GM12864 (cell line): Measurements from ENCODE around the gene ZDHHC18.
"Not testable (repeated sequence)": the region's sequence is repeated elsewhere in the genome, so short reads cannot be mapped to it uniquely, and the experiment has no call there.

Experiments
- DNase-seq: peaks from one replicate; pipeline ENCODE4 v3.0.0-alpha.2; 2011; ENCODE audit warnings: low read depth
- H3K4me3 ChIP-seq: 2 replicates; pipeline ENCODE4 v1.5.1; 2011; ENCODE audit warnings: mild to moderate bottlenecking, low read depth, low read length, control low read depth
- TF ChIP-seq, protein P1 (sequence below): IDR thresholded peaks from 2 replicates; pipeline ENCODE4 v1.5.1; 2011; ENCODE audit warnings: low read depth, mild to moderate bottlenecking, moderate library complexity, low read length, control low read depth, inconsistent platforms; ENCODE audit errors: missing control alignments

ZDHHC18 gene

DNA sequence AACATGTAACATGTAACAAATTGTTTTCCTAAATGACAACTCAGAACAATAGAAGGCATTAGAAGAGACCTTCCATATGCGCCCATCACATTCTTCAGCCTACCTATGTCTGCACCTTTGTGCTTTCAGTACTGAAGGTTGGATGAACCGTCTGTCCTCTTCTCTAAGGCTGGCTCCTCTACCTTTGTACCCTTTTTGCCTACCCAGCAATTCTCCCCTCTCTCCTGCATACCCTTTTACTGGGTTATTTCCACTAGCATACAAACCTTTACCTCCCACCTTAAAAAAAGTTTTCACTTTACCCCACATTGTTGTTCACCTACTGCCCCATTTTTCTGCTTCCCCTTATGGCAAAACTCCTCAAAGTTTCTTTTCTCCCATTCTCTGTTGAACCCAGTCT lies 33.6 kb upstream of the ZDHHC18 start:
- TF ChIP-seq, protein P1, sequence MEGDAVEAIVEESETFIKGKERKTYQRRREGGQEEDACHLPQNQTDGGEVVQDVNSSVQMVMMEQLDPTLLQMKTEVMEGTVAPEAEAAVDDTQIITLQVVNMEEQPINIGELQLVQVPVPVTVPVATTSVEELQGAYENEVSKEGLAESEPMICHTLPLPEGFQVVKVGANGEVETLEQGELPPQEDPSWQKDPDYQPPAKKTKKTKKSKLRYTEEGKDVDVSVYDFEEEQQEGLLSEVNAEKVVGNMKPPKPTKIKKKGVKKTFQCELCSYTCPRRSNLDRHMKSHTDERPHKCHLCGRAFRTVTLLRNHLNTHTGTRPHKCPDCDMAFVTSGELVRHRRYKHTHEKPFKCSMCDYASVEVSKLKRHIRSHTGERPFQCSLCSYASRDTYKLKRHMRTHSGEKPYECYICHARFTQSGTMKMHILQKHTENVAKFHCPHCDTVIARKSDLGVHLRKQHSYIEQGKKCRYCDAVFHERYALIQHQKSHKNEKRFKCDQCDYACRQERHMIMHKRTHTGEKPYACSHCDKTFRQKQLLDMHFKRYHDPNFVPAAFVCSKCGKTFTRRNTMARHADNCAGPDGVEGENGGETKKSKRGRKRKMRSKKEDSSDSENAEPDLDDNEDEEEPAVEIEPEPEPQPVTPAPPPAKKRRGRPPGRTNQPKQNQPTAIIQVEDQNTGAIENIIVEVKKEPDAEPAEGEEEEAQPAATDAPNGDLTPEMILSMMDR = no peak
- DNase-seq = no peak
- H3K4me3 ChIP-seq = no peak overlapping the region

DNA sequence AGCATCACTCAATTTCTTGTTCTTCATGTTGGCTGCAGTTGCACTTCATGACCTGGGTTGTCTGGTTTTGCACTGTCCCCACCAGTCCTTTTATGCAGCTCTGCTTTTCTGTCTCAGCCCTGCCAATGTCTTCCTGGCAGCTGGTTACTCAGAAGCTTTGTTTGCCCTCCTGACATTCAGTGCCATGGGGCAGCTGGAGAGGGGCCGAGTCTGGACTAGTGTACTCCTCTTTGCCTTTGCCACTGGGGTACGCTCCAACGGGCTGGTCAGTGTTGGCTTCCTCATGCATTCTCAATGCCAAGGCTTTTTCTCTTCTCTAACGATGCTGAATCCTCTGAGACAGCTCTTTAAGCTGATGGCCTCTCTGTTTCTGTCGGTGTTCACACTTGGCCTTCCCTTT lies 32.1 kb upstream of the ZDHHC18 start:
- DNase-seq = no peak
- H3K4me3 ChIP-seq = no peak overlapping the region
- TF ChIP-seq, protein P1 = no peak

DNA sequence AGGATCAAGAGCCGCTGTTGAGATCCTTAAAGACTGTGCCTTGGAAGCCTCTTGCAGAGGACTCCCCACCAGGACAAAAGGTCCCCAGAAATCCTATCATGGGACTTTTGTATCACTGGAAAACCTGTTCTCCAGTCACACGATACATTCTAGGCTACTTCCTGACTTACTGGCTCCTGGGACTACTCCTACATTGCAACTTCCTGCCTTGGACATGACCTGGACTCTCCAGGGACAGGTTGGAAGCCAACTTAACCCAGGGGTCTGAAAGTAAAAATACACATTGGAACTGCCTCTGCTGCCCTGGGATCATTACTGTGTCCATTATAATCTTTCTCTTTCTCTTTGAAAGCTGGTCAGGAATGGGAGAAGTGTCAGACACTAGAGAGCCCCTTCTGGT lies 28.9 kb upstream of the ZDHHC18 start:
- TF ChIP-seq, protein P1 = no peak

DNA sequence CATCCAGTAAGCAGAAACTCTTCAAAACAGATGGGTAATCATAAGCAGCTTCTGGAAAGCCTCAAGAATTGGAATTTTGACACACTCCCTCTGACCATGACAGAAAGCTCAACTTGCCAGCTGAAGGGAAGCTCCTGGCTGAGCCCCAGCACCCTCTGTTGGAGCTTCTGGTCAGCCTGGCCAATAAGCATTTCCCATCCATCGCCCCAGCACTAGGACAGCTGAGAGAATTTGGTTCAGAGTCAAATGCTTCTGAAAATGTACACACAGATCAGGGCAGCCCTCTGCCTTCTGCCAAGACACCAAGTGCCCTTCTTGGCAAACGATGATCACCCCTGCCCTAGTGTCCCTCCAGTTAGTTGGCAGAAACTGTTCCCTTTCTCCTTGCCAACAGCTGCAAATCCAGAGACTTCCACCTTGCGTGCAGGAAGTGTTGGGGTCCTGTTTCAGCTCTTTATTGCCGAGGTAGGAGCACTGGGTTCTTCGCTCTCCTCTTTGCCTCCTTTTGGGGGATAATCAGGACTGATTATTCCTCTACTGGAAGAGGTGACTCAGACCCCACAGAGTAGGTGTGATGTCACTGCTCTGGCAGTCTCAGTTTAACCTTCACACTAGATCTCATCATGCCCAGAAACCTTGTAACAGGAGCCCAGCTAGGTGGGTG lies 26.9 kb upstream of the ZDHHC18 start:
- TF ChIP-seq, protein P1 = no peak
- H3K4me3 ChIP-seq = no peak overlapping the region
- no peak for DNase-seq

More for the DNA sequence above, 28.9 kb upstream of the ZDHHC18 start:
- no peak overlapping the region for H3K4me3 ChIP-seq
- no peak for DNase-seq

DNA sequence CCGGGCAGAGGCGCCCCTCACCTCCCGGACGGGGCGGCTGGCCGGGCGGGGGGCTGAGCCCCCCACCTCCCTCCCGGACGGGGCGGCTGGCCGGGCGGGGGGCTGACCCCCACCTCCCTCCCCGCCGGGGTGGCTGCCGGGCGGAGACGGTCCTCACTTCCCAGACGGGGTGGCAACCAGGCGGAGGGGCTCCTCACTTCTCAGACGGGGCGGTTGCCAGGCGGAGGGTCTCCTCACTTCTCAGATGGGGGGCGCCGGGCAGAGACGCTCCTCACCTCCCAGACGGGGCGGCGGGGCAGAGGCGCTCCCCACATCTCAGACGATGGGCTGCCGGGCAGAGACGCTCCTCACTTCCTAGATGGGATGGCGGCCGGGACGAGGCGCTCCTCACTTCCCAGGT lies 22.6 kb upstream of the ZDHHC18 start:
- not testable (repeated sequence) for H3K4me3 ChIP-seq

DNA sequence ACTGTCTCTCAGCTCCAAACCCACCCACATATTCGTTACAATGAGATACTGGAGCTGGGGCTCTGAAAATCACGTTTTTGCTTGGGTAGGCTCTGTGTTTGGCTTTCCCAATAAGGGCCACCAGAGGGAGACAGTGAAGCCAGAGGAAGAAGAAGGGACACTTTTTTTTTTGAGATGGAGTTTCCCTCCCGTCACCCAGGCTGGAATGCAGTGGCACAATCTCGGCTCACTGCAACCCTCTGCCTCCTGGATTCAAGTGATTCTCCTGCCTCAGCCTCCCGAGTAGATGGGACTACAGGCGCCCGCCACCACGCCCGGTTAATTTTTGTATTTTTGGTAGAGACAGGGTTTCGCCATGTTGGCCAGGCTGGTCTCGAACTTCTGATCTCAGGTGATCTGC lies 16.4 kb upstream of the ZDHHC18 start:
- H3K4me3 ChIP-seq, DNase-seq: not testable (repeated sequence)
- TF ChIP-seq, protein P1 = peak; percentile 76

More for the DNA sequence above, 22.6 kb upstream of the ZDHHC18 start:
- DNase-seq = not testable (repeated sequence)

DNA sequence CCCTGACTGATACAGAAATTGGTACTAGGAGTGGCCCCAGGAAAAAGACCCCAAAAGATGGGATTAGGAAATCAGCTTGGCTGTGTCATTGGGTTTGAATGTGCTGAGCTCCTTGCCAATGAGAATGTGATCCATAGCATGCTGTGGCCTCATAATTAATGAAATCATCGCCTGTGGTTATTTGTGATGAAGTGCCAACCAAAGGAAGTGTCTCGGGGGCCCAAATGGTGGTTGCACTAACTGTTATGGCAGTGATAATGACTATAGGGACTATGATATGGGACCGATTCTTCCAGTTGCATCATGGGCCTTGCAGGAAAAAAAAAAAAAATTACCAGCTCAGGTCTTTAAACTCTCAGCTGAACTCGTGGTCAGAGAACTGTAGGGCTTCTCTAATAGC lies 15.4 kb upstream of the ZDHHC18 start:
- TF ChIP-seq, protein P1 = no peak
- no peak overlapping the region for H3K4me3 ChIP-seq
- DNase-seq = no peak
